Measurements from ENCODE around the gene ARHGAP32. TPM values are rescaled to one million over a fixed set of nuclear protein-coding genes. Genes with fewer than 3 reads are reported as not detected.

Gene ARHGAP32
- total RNA-seq, 4 donors from 2014 or later: 9.8 to 18.8 (median 16.2) TPM

DNA sequence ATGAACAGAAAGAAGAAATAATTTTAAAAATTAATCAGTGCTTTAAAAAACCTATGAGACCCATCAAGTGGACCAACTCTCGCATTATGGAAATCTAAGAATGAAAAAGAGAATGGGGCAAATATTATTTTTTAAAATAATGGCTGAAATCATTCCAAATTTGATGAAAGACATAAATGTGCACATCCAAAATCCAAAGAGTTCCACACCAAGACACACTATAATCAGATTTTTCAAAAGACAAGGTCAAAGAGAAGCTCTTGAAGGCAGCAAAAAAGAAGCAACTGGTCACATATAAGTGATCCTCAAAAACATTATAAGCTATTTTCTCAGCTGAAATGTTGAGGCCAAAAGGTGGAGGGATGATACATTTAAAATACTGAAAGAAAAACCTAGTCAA, 85.3 kb downstream of the ARHGAP32 start:
- Histone ChIP-seq H3K4me1 (no peaks in the 10 kb centered on the region), H3K4me3 (no peak overlapping the region), H3K27ac (no peak overlapping the region), H3K9me3 (peaks cover 0 to 28% (median 0%) of the 10 kb centered on the region in 3 donors), H3K27me3 (no peaks in the 10 kb centered on the region), H3K36me3 (peaks cover 0 to 13% of the 10 kb centered on the region in 2 donors)
- ATAC-seq: no peak
- WGBS, 2 donors (ENCODE audit: low coverage in 1 of 2): 100% methylated on average over 1 of the region's 1 CpG
- TF ChIP-seq EP300 (IDR thresholded peaks at IDR 0.05) (no peak), POLR2AphosphoS5 (IDR thresholded peaks at IDR 0.05) (no peak), POLR2A (IDR thresholded peaks at IDR 0.05) (no peak)
- TF ChIP-seq, protein P1, sequence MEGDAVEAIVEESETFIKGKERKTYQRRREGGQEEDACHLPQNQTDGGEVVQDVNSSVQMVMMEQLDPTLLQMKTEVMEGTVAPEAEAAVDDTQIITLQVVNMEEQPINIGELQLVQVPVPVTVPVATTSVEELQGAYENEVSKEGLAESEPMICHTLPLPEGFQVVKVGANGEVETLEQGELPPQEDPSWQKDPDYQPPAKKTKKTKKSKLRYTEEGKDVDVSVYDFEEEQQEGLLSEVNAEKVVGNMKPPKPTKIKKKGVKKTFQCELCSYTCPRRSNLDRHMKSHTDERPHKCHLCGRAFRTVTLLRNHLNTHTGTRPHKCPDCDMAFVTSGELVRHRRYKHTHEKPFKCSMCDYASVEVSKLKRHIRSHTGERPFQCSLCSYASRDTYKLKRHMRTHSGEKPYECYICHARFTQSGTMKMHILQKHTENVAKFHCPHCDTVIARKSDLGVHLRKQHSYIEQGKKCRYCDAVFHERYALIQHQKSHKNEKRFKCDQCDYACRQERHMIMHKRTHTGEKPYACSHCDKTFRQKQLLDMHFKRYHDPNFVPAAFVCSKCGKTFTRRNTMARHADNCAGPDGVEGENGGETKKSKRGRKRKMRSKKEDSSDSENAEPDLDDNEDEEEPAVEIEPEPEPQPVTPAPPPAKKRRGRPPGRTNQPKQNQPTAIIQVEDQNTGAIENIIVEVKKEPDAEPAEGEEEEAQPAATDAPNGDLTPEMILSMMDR (IDR thresholded peaks at IDR 0.05): no peak

- ATAC-seq: no peak
- H3K4me1 ChIP-seq: no peaks in the 10 kb centered on the region
- no peak overlapping the region for H3K27ac ChIP-seq
- H3K36me3 ChIP-seq: peaks cover 0 to 13% of the 10 kb centered on the region in 2 donors
- H3K4me3 ChIP-seq: no peak overlapping the region
- no peaks in the 10 kb centered on the region for H3K27me3 ChIP-seq
- 92 to 100% methylated on average over 1 of the region's 1 CpG for WGBS, 2 donors (ENCODE audit: low coverage in 1 of 2)
- TF ChIP-seq, protein P1 (IDR thresholded peaks at IDR 0.05): no peak
- TF ChIP-seq POLR2AphosphoS5 (IDR thresholded peaks at IDR 0.05) (no peak), POLR2A (IDR thresholded peaks at IDR 0.05) (no peak), EP300 (IDR thresholded peaks at IDR 0.05) (no peak)
- peaks cover 0 to 38% (median 0%) of the 10 kb centered on the region in 3 donors for H3K9me3 ChIP-seq
Observed at GRCh38 chr11:129102756-129103155, 89.4 kb downstream of the ARHGAP32 start.

GRCh38 chr11:129102225-129102624, 89.9 kb downstream of the ARHGAP32 start:
- no peak overlapping the region for H3K4me3 ChIP-seq
- TF ChIP-seq, protein P1 (IDR thresholded peaks at IDR 0.05): no peak
- no peak for TF ChIP-seq EP300 (IDR thresholded peaks at IDR 0.05)
- TF ChIP-seq POLR2AphosphoS5 (IDR thresholded peaks at IDR 0.05): no peak
- TF ChIP-seq POLR2A (IDR thresholded peaks at IDR 0.05): no peak
- no peak for ATAC-seq
- H3K9me3 ChIP-seq: peaks cover 0 to 43% (median 0%) of the 10 kb centered on the region in 3 donors
- H3K27me3 ChIP-seq: no peaks in the 10 kb centered on the region
- H3K4me1 ChIP-seq: no peaks in the 10 kb centered on the region
- peaks cover 0 to 13% of the 10 kb centered on the region in 2 donors for H3K36me3 ChIP-seq
- H3K27ac ChIP-seq: no peak overlapping the region

GRCh38 chr11:129093283-129093682, 98.8 kb downstream of the ARHGAP32 start:
- 77 to 90% methylated on average over 2 of the region's 2 CpGs for WGBS, 2 donors (ENCODE audit: low coverage in 1 of 2)
- ATAC-seq: no peak
- H3K27ac ChIP-seq: no peak overlapping the region
- no peaks in the 10 kb centered on the region for H3K4me1 ChIP-seq
- H3K9me3 ChIP-seq: peaks cover 0 to 14% (median 0%) of the 10 kb centered on the region in 3 donors
- no peaks in the 10 kb centered on the region for H3K36me3 ChIP-seq
- TF ChIP-seq POLR2A (IDR thresholded peaks at IDR 0.05) (no peak), EP300 (IDR thresholded peaks at IDR 0.05) (no peak), POLR2AphosphoS5 (IDR thresholded peaks at IDR 0.05) (no peak)
- TF ChIP-seq, protein P1 (IDR thresholded peaks at IDR 0.05): no peak
- H3K27me3 ChIP-seq: no peaks in the 10 kb centered on the region
- H3K4me3 ChIP-seq: no peak overlapping the region

DNA sequence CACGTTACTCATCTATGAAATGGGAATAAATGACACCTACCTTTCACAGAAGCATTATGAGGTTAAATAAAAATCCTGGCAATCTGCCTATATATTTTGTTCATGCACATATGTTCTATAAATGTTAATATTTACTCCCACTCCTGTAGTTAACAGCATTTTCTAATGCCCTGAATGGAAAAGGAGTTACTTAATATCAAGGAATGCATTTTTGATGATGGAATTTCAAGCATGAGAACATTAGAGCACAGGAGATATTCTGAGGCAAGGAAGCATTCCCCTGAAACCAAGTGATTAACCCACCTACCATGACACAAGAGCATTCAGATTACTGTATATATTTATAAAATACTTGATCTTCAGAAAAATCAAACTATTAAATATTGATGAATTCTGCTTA, 102.1 kb downstream of the ARHGAP32 start:
- Histone ChIP-seq H3K36me3 (no peaks in the 10 kb centered on the region), H3K4me1 (no peaks in the 10 kb centered on the region), H3K27ac (no peak overlapping the region), H3K27me3 (no peaks in the 10 kb centered on the region), H3K4me3 (no peak overlapping the region), H3K9me3 (peaks cover 0 to 2% (median 0%) of the 10 kb centered on the region in 3 donors)
- ATAC-seq: no peak
- 88 to 100% methylated on average over 1 of the region's 1 CpG for WGBS, 2 donors (ENCODE audit: low coverage in 1 of 2)
- TF ChIP-seq, protein P1 (IDR thresholded peaks at IDR 0.05): no peak
- TF ChIP-seq POLR2AphosphoS5 (IDR thresholded peaks at IDR 0.05): no peak
- no peak for TF ChIP-seq POLR2A (IDR thresholded peaks at IDR 0.05)
- TF ChIP-seq EP300 (IDR thresholded peaks at IDR 0.05): no peak
